ENCODE data around the gene PIK3R3.

DNA sequence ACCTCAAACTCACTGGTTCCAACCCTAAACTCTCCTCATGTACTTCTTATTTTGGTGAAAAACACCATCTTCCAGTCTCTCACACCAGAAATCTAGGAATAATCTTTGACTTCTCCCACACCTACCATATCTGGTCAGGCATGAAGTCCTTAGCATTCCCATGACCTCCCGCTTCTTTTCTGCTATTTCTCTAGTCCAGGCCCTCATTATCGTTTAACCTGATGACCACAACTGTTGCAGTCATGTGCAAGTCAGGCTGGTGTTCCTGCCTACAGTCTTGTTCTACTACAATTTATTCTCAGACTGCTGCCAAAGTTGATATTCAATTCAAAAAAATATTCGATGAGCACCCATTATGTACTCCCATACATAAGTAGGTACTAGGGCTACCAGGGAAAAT lies 71.3 kb downstream of the PIK3R3 start:
- no peak for TF ChIP-seq CTCF (IDR thresholded peaks at IDR 0.05)
- TF ChIP-seq POLR2A (IDR thresholded peaks at IDR 0.05) = no peak
